GM21381 (cell line): ENCODE measurements around the gene ACTR5.
"Not testable (repeated sequence)": the region's sequence is repeated elsewhere in the genome, so short reads cannot be mapped to it uniquely, and the experiment has no call there.

Source experiments
- ATAC-seq: cut with Tn5 transposase; IDR thresholded peaks from one replicate; pipeline ENCODE4 v1.9.1; 2021; ENCODE audit warnings: mild to moderate bottlenecking, moderate library complexity; ENCODE audit not compliant: unreplicated experiment

Gene ACTR5

DNA sequence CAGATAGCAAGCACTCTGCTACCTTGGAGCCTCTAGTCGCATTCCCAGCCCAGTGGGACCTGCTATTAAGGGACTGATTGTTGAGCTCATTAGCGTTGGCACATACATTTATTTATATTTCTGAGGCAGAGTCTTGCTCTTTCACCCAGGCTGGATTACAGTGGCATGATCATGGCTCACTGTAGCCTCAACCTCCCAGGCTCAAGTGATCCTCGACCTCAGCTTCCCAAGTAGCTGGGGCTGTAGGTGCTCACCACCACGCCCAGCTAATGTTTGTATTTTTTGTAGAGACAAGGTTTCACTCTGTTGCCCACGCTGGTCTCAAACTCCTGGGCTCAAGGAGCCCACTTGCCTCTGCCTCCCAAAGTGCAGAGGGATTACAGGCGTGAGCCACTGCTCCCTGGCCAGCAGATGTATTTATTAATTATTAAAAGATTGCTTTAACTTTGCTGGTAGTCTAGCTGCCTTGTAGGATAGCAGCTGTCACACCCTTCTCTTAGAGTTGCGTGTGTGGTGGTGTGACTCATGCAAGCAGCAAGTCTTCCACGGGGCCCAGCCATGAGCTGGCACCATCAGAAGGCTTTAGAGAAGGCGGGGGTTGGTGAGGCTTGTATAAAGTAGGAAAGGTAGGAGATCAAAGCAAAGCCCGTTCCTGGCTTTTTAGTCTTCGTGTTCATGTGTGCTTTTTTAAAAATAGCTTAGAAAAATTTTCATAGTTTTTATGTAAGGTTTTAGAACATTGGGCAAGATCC, 16.5 kb downstream of the ACTR5 start:
- no peak for ATAC-seq

DNA sequence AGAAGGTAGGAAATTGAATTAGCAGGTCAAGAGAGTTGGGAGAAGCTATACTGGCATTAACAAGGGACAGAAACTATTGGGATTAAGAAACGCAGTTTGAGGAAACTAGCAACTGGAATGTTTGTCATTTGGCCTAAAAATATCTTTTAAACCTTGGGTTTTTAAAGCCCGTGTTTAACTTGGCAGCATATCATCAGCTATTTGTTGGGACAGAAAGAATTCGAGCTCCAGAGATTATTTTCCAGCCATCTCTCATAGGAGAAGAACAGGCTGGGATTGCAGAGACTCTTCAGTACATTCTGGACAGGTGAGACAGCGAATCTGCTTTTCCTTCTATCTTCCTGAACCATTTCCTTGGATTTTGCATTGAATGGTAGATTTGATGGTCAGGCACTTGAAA, 17.8 kb downstream of the ACTR5 start:
- ATAC-seq, result no peak

- no peak for ATAC-seq
Measured at GRCh38 chr20:38769376-38770295, 21.4 kb downstream of the ACTR5 start.

DNA sequence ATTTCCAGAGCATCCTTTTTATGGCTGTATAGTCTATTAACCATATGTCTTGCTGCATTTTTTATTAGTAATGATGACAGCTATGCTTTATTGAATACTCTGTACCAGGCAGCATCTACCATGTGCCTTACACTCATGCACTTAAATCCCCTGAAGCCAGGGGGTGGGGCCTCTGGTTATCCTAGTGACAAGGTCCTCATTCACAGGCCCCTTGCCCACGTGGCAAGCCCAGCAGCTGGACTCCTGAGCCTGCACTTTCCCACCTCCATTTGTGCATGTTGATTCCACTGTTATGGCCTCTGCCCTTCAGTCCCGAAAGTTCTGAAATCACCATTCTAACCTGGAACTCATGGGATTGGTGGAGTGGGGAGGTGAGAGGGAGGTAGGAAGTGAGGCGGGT, 22.3 kb downstream of the ACTR5 start:
- no peak for ATAC-seq

DNA sequence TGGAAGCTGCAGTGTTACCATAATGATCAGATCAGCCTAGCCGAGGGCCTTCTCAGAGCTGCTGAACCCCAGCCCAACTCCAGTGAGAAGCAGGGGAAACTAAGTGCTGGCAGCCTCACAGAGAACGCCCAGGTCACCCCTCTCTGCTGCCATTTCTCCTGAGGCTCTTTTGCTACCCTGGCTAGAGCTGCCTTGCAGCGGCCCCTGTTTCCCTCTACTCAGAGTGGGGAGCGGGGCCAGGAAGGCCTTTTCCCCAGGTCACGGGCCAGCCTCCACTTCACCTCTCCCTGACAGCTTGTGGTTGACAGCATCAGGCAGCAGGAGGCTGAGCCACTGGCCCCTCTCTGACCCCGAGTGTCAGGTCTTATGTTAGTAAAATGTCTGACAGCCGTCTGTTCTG, 22.7 kb downstream of the ACTR5 start:
- no peak for ATAC-seq

DNA sequence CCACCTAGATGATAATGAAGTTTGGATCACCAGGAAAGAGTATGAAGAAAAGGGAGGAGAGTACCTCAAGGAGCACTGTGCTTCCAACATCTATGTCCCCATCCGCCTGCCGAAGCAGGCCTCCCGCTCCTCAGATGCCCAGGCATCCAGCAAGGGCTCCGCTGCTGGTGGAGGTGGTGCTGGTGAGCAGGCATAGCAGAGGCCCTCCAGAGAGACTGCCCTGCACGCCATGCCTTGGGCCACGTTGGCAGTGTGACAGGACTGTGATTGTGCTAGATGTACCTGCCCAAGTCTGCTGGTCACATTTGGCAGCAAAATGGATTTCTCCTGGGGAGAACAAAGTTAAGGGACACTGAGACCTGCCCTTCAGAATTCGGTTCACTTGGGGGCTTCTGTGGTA, 23.4 kb downstream of the ACTR5 start:
- ATAC-seq, result no peak

GRCh38 chr20:38774167-38774566, 25.9 kb downstream of the ACTR5 start:
- ATAC-seq, result no peak

DNA sequence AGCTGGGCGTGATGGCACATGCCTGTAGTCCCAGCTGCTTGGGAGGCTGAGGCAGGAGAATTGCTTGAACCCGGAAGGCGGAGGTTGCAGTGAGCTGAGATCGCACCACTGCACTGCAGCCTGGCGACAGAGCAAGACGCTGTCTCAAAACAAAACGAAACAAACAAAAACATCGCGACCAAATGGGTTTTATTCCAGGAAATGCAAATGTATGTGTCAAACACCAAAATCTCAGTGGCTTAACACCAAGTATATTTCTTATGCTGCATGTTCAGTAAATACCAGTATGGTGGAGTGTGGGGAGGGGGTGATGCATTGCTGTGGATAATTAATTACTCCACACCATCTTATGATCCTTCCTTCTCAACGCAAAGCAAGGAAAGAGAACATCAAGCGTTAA, 28.1 kb downstream of the ACTR5 start:
- ATAC-seq, result no peak

DNA sequence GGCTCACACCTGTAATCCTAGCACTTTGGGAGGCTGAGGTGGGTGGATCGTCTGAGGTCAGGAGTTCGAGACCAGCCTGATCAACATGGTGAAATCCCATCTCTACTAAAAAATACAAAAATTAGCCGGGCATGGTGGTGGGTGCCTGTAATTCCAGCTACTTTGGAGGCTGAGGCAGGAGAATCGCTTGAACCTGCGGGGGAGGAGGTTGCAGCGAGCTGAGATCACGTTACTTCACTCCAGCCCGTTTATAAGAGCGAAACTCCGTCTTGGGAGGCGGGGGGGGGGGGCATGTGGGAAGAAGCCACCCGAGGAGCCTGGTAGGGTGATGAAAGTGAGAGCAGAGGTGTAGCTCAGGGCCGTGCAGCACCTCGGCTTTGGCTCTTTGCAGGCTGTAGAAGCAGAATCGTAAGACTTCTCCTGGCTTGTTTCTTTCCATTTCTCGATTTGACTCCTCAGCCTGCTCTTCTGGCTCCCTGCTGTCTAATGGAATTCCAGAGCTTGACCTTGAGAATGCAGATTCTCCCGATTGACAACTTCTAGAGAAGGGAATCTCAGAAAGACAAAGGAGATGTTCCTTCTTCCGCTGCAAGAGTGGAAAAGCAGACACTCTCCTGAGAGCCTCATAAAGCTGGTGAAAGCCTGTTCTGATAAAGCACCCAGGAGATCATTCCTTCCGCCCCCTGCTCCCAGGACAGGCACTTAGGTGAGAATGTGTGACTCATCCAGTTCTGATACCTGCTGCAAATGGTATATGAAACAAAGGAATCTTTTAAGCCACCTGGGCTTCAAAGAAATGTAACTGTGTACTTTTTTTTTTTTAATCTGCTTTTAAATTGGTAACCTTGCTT, 31.2 kb downstream of the ACTR5 start:
- no peak for ATAC-seq

- no peak for ATAC-seq
Measured at GRCh38 chr20:38782275-38782674, 34.0 kb downstream of the ACTR5 start.

DNA sequence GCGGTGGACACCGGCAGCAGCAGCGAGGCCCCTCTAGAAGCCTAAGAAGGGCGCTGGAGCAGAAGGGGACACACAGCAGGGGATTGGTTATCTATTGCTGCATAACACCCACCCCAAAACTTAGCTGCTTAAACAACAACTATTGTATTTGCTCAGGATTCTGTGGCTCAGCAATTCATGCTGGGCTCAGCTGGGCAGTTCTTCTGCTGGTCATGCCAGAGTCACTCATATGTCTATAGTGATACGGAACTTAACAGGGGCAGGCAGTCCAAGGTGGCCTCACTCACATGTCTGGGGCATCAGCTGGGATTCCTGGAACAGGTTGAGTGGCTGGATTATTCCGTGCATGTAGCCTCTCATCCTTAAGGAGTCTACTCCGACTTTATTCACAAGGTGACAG, 39.6 kb downstream of the ACTR5 start:
- ATAC-seq, result no peak

GRCh38 chr20:38789503-38790199, 41.4 kb downstream of the ACTR5 start:
- no peak for ATAC-seq

- no peak for ATAC-seq
Measured at GRCh38 chr20:38790200-38791053, 42.2 kb downstream of the ACTR5 start.

GRCh38 chr20:38791291-38791690, 43.0 kb downstream of the ACTR5 start:
- no peak for ATAC-seq

DNA sequence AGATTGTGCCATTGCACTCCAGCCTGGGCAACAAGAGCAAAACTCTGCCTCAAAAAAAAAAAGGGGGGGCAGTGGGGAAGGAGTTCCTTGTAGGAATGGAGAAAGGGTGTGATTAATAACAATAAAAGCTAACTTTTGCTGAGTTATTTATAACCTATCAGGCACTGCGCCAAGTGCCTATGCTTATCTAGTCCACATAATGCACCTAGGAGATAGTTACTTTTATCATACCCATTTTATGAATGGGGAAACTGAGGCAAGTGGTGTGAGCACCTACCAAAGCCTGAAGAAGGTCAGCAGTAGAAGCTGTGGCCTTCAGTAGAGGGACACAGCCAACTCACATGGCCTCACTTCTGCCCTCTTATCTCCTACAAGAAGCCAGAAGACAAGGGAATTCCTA, 43.7 kb downstream of the ACTR5 start:
- no peak for ATAC-seq

DNA sequence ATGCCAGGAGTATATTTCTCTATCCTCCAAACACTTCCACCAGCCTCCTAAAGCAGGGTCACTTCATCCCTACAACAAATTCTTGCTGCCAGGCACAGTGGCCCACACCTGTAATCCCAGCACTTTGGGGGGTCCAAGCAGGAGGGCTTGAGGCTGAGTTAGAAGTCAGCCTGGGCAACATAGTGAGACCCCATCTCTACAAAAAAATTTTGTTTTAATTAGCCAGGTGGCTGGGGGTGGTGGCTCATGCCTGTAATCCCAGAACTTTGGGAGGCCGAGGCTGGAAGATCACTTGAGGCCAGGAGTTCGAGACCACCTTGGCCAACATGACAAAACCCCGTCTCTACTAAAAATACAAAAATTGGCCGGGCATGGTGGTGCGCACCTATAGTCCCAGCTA, 45.8 kb downstream of the ACTR5 start:
- not testable (repeated sequence) for ATAC-seq

DNA sequence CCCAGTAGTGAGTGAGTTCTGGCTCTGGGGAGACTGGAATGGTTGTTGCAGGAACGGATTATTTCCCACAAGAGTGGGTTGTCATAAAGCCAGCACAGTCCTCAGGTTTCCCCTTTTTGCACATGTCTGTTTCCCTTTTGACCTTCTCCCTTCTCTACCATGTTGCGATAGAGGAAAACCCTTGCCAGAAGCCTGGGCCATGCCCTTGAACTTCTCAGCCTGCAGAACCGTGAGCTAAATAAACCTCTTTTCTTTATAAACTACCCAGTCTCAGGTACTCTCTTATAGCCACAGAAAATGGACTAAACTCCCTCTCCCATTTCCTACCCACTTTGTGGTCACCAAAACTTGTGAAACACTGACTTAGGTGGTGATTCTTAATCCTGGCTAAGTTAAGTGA, 50.0 kb downstream of the ACTR5 start:
- no peak for ATAC-seq

GRCh38 chr20:38799203-38799602, 50.9 kb downstream of the ACTR5 start:
- no peak for ATAC-seq

DNA sequence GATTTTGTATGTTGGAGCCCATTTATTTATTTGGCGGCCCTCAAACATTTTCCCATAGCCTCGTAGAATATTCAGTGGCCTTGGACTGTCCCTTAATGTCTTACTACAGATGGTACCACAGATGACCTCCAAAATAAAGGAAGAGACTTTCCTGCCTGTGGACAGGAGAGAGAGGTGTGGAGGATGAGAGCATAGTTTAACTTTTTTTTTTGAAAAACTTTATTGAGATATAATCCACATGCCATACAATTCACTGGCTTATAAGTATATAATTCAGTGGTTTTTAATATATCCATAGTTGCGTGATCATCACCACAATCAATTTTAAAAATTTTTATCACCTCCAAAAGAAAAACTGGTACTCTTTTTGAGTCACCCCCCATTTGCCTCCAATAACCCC, 52.6 kb downstream of the ACTR5 start:
- no peak for ATAC-seq

DNA sequence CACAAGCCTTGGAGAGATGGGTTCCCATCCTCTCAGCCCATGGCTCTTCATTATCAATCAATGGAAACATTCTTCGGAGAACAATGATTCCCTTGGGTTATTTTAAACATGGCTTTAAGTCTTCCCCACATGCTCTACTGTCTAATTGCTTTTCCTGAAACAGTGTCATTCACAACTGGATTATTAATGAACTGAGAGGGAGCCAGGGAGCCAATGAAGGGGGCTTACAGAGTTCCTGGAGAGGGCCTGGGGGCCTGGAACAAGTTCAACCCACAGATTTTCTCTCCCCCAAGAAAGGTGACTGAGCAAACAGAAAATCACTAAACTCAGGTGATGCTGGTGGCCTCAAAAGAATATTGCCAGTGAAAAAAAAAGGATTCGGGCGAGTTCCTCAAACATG, 56.0 kb downstream of the ACTR5 start:
- ATAC-seq, result no peak
